Placental epithelial cell (primary cell): ENCODE results near the gene MDN1. TPM values are rescaled to one million over a fixed set of nuclear protein-coding genes. Genes with fewer than 3 reads are reported as not detected.

Source experiments
- small RNA-seq: library from RNA; depleted of rRNA; stranded (forward); fragments of <200 nt; gene quantifications from one replicate; pipeline ENCODE3, GENCODE V24; 2012
- total RNA-seq: library from RNA; depleted of rRNA; stranded (reverse); fragments of >200 nt; gene quantifications from 2 replicates; pipeline ENCODE4 v1.2.3, GENCODE V29; 2012

Gene MDN1
- total RNA-seq: 13.4 and 14.1 TPM in 2 replicates

DNA sequence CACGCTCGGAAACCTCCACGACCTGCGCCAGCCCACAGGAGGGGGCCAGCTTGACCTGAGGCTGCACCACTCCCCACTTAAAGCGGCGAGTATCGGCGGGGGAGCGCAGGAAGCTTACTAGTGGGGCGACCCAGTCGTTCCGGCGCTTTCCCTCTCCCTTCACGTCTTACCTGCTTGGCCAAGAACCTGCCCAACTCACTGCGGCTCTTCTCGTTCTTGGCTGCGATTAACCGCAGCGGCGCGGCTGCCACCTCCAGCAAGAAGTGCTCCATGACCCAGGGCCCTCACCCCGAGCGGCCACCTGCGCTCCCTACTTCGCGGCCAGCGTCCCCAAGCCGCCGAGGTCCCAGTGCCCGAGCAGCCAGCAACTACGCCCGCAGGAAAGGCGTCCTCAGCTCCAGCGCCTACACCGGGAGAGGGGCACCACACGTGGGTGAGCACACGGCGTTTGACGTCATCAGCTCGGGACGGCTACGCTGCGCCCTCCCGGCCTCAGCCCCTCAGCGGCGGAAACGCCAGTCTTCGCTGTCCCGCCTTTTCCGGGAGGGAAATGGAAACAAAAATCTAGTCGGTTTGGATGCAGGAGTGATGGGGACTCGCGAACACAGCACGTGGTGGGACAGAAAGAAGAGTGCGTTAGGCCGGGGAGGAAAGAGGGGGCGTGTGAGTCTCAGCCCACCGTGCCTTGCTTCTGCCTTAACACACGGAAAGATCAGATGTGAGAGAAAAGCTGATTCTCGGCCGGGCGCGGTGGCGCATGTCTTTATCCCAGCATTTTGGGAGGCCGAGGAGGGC lies at the start of gene MDN1:
Gene MDN1 (minus strand): TSS at position 459 of the 795 bp plus-strand sequence. CDS start 187 bp downstream, at position 272.

GRCh38 chr6:89829472-89830169 lies 10.0 kb upstream of the MDN1 start, which contains the start of gene CASP8AP2:
Gene CASP8AP2 (plus strand): TSS chr6:89829880.

GRCh38 chr6:89638320-89639195 lies 181.0 kb downstream of the MDN1 start, which contains the start of gene LYRM2:
Gene LYRM2 (minus strand): TSS chr6:89638747. CDS start chr6:89638716, 31 bp downstream.

Small RNAs within 50 kb of the gene (small RNA-seq; reads per million reads assigned to genes)
- gene DNAJC19P6 (not detected), gene RF00019 (not detected)

Other genes with a start within 250 kb of the MDN1 start
- gene LYRM2, start 181.0 kb downstream of the MDN1 start, total RNA-seq: 14.0 and 18.1 TPM in 2 replicates
- gene CASP8AP2, start 10.1 kb upstream of the MDN1 start, total RNA-seq: 10.4 and 11.0 TPM in 2 replicates
- not detected in 2 replicates for gene GJA10, start 74.7 kb upstream of the MDN1 start, total RNA-seq